Dedifferentiated amniotic fluid mesenchymal stem cell (primary cell): Measurements from ENCODE around the gene DIP2C.
"Not testable (repeated sequence)": the region's sequence is repeated elsewhere in the genome, so short reads cannot be mapped to it uniquely, and the experiment has no call there.

ENCODE experiments used
- DNase-seq: peaks from one replicate; pipeline ENCODE4 v3.0.0-alpha.2; 2016; ENCODE audit errors: extremely low spot score

DIP2C gene

GRCh38 chr10:308572-309085 is 380.8 kb downstream of the DIP2C start:
- DNase-seq = no peak

- no peak for DNase-seq
Observed at GRCh38 chr10:308101-308500, 381.4 kb downstream of the DIP2C start.

- no peak for DNase-seq
Observed at GRCh38 chr10:307659-308058, 381.8 kb downstream of the DIP2C start.

GRCh38 chr10:306675-307185 is 382.7 kb downstream of the DIP2C start:
- no peak for DNase-seq

GRCh38 chr10:306007-306674 is 383.3 kb downstream of the DIP2C start:
- DNase-seq = no peak

GRCh38 chr10:305034-305433 is 384.4 kb downstream of the DIP2C start:
- no peak for DNase-seq

GRCh38 chr10:301536-301935 is 387.9 kb downstream of the DIP2C start:
- no peak for DNase-seq

GRCh38 chr10:300580-300979 is 388.9 kb downstream of the DIP2C start:
- not testable (repeated sequence) for DNase-seq

- no peak for DNase-seq
Observed at GRCh38 chr10:299969-300368, 389.5 kb downstream of the DIP2C start.

GRCh38 chr10:299512-299911 is 390.0 kb downstream of the DIP2C start:
- DNase-seq = no peak

- no peak for DNase-seq
Observed at GRCh38 chr10:298033-298432, 391.4 kb downstream of the DIP2C start.

GRCh38 chr10:297567-297966 is 391.9 kb downstream of the DIP2C start:
- peak; percentile 34 for DNase-seq

- DNase-seq = no peak
Observed at GRCh38 chr10:293636-294035, 395.8 kb downstream of the DIP2C start.

- DNase-seq = no peak
Observed at GRCh38 chr10:290026-290725, 399.3 kb downstream of the DIP2C start.

- no peak for DNase-seq
Observed at GRCh38 chr10:289581-289980, 399.9 kb downstream of the DIP2C start.

GRCh38 chr10:288316-289200 is 400.9 kb downstream of the DIP2C start:
- no peak for DNase-seq

GRCh38 chr10:287814-288213 is 401.7 kb downstream of the DIP2C start:
- no peak for DNase-seq

- DNase-seq = no peak
Observed at GRCh38 chr10:287026-287709, 402.3 kb downstream of the DIP2C start.

GRCh38 chr10:285216-285615 is 404.3 kb downstream of the DIP2C start:
- no peak for DNase-seq

GRCh38 chr10:283916-284356 is 405.5 kb downstream of the DIP2C start:
- no peak for DNase-seq

GRCh38 chr10:283140-283479 is 406.4 kb downstream of the DIP2C start:
- no peak for DNase-seq
